ENCODE results near the gene NR2F1.
"Not testable (repeated sequence)": the region's sequence is repeated elsewhere in the genome, so short reads cannot be mapped to it uniquely, and the experiment has no call there.

The NR2F1 gene

GRCh38 chr5:93582677-93583438 is at the start of gene NR2F1:
Gene NR2F1, plus strand, starts transcription at chr5:93583222. Its CDS starts 1,802 bp downstream, at chr5:93585024.
- no peak for DNase-seq (ENCODE audit: low spot score)

GRCh38 chr5:93545872-93546271 is 37.1 kb upstream of the NR2F1 start:
- no peak for DNase-seq (ENCODE audit: low spot score)

DNA sequence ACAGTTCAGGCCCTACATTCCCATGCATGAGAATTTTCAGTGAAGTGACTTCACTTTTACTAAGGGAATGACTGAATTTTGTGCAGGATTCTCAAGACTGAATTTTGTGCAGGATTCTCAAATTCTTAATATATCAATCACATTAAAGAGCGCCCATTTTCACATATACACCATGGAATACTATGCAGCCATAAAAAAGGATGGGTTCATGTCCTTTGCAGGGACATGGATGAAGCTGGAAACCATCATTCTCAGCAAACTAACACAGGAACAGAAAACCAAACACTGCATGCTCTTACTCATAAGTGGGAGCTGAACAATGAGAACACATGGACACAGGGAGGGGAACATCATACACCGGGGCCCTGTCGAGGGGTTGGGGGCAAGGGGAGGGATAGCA is 33.4 kb upstream of the NR2F1 start:
- not testable (repeated sequence) for DNase-seq (ENCODE audit: low spot score)

DNA sequence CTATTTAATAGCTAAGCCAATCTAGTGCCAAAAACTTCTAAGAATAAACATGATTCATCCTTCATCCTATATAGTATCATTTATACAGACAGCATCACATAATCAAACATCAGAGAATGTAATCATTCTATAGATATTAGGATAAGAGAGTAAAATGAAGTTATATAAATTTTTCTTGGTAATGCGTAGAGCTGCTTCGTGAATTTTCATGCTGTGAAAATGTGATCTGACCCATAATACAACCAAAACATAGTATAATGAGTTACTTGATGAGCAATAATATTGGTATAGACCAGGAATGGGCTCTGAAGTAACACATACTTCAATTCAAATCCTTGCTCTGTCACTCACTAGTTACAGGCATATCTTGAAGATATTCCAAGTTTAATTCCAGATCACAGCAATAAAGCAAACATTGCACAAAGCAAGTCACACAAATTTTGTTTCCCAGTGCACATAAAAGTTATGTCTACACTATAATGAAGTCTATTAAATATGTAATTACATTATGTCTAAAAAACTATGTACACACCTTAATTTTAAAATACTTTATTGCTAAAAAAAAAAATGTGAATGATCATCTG is 25.9 kb upstream of the NR2F1 start:
- no peak for DNase-seq (ENCODE audit: low spot score)

DNA sequence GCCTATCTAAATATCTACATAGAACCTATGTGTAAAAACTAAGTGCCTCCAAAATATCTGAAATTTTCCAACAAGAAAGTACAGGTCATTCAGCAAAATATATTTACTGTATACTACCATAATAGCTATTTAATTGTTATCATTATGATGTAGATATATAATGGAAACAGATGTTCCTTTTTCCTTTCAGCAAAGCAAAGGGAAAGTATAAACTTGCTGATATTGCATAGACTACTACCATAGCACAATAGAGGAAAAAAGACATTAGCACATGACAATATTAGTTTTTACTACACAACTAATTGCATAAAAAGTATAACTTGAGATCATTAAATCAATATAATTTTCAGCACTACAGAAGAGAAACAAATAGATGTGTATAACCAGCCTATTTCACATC is 16.9 kb upstream of the NR2F1 start:
- no peak for DNase-seq (ENCODE audit: low spot score)

DNA sequence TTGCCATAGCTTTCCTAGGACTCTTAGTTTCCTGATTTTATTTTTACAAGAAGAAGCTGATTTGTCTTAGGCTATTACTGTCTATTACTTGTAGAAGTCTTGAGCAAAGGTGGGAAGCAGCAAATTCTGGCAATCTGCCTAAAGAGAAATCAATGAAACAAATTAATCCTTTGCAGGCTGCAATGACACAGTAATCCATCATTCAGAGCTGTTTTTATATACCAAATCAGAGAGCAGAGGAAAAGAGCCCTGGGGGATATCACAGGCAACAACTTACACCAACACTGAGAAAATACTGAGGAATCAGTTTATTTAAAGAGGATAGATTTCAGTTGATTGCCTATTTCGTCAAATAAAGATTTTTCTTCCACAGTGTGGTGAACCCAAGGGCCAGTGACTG is 15.6 kb upstream of the NR2F1 start:
- no peak for DNase-seq (ENCODE audit: low spot score)

DNA sequence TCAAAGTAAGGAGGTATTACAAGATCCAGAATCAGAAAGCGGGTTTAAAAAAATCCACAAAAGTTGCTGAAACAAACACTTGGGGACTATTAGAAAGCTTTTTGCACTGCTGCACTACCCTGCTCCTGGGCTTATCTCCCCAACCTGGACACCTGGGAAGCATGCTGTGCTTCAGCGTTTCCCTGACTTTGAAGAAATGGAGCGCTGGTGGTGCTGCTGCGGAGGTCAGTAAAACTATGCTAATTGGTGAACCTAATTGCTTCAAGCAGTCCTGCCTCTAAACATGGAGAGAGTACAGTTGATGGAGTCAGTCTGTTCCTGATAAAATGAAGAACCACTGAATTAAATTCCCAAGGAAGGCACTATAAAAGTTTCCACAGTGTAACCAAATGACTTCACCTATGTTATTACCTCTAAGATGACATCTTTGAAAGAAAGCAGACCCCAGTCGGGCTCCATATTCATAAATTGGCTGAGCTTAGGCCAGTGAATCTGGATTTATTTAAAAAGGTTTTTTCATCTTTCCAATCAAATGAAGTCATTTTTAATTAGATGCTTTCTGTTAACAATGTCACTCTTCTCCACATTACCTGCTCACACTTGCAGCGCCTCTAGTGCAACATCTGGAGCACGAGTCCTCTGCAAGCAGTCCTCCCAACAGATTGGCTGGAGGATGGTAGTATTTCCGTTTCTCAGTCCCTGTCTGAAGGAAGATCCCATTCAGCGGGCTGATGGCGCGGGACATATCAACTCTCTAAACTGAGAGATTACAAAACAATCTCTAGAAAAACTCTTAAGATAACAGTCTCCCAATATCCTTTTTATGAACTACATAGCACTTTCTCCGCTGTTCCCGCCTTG is 13.5 kb upstream of the NR2F1 start:
- DNase-seq (ENCODE audit: low spot score), result no peak

DNA sequence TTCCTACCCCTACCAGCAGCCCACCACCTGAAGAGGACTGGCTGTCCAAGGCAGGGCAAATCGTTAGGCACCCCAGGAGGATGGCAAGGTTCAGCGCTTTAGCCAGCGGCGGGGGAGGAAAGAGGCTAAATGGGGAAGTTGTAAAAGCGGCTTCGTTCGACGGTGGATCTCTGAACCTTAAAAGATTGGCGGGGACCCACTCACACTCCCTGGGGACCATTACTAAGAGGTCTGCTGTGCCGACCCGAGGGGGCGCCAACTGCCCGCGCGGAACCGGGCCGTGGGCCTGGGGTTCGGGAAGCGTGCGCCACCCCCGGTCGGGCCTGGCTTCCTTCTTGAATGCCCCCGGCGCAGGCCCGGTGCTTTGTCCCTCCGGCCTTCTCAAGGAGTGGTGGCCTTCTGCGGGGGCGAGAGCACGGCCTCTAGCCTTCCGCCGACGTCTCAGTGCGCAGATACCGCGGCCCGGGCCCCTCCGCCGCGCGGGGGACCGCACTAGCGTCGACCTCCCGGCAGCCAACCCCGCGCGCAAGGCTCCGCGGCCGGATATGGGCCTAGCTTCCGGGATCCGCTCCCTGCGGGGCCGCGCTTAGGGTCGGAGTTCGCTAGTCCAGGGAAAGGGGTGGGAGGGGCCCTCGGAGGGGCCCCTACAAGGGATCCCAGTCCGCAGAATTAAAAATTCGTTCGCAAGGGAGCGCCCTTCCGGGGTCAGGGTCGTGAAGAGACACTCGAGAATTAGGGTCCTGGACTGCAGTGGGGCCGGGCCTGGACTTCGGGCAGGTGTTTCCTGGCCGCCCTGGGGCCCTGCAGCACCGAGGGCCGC is 12.5 kb upstream of the NR2F1 start:
- DNase-seq (ENCODE audit: low spot score), result no peak

DNA sequence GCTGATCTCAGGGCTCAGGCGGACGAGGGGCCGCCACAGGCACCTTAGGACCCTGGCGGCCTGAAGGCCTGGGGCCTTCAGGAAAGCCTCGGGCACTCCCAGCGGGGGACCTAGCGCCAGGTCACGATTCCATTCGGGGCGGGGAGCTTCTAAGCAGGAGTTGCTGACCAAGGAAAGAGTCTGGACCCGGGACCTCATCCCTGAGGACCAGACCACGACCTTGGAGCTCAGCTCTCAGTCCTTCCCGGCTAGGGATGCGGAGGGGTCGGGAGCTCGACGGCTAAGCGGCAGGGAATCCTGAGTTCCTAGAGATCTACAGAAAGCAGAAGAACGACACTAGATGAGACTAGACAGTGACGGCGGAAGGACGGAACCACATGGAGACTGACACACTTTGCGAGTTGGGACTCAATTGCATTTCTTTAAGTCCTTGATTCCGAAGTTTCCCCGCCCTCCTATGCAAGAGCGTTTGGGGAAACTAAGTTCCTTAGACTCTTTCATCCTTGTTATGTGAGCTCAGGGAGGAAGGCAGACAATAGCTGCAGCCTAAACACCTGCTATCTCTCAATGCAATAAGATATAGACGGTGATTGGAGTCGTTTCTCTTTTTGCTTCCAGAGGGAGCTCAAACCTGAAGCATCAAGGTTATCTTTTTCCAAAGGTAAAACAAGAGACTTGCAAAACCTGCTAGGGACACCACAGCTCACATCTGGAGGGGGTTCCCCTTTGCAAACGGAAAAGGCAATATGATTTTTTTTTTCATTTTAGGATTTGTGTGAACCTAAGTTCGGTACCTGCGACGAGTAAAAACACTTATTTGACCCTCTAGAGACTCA is 11.7 kb upstream of the NR2F1 start:
- no peak for DNase-seq (ENCODE audit: low spot score)

DNA sequence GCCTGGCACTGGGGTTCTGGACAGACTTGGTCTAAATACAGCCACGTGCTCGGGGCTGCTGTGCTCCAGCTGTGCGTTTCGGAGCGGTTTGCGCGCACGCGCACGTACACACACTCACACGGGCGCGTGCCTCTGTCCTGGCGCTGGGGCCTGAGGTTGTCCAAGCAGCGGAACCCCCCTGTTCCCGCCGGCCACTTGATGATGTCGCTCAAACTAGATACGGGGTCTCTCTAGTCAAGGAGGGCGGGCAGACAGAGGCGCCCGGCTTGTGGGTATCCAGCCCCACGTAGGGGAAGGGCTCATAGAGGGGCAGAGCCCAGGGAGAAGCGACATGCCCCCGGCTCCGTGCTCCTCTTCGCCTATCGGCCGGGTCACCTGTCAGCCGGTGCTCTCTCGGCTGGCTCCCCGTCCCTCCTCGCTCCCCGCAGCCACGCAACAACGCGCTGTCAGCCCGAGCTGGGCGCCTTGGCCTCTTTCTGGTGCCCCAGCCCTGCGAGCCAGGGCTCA is 10.9 kb upstream of the NR2F1 start:
- DNase-seq (ENCODE audit: low spot score), result no peak

DNA sequence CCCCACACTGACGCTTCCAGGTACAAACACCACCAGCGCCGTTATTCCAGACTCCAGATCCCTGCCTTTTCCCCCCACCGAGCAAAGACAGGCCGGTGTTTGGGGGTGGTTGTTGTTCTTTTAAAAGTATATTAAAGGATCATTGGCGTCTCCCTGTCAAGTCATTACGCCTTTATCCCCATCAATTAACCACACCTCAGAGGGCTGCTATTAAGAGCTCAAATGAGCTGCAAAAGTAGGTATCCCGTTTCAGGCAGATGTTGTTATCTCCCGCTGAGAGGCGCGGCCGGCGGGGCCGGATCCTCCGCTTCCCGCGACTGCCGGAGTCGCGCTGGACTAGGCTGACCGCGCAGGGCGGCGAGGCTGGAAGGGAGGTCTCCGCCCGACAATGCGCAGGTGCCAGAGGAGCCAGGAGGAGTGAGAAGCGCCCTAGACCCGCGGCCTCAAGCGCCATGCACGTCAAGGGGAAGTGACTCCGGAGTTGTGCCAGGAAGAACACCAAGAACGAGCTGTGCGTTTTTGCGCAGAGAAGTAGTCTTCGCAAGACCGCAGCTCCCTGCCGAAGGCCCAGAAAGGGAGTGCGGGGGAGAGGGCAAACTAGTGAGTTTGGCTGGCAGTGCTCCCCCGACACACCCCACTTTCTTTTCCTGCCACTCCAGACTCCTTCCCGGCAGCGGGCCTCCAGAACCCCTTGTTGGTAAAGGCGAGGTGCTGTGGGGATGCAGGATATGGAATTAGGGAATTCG is 10.2 kb upstream of the NR2F1 start:
- no peak for DNase-seq (ENCODE audit: low spot score)

- no peak for DNase-seq (ENCODE audit: low spot score)
These were observed 9.4 kb upstream of the NR2F1 start for GRCh38 chr5:93573354-93574351.

DNA sequence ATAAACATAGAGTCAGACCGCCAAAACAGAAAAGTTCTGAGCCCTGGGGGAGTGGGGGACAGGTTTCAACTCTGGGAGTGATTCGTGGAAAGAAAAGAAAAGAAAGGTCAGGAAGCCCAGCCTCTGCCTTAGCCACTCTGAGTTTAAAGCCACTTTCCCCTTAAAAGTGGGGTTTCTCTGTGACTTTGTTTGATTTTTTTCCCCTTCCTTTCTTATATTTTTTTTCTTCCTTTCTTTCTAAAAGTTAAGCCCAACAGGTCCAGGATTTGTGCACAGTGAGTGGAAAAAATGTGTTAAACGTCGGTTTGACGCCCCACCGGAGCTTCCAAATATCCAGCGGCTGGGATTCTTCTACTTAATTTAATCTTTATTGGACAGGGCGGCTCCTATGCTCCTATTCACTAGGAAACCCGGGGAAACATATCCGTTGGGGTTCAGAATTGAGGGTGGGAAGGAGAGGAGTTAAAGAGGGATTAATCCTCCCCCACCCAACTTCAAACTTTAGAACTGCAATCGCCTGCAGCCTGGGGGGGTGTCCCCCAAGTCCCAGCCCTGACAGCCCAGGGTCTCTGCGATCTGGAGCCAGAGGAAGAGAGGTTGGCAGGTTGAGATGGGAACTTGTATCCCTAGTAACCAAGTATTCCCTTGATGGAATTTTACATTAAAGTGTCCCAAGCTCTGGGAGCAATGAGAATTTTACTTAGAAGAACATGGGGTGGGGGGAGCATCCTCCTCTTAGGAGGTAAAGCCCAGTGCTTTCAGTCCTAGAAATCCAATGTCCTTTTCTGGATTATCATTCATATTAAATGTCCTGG is 8.3 kb upstream of the NR2F1 start:
- DNase-seq (ENCODE audit: low spot score), result no peak

DNA sequence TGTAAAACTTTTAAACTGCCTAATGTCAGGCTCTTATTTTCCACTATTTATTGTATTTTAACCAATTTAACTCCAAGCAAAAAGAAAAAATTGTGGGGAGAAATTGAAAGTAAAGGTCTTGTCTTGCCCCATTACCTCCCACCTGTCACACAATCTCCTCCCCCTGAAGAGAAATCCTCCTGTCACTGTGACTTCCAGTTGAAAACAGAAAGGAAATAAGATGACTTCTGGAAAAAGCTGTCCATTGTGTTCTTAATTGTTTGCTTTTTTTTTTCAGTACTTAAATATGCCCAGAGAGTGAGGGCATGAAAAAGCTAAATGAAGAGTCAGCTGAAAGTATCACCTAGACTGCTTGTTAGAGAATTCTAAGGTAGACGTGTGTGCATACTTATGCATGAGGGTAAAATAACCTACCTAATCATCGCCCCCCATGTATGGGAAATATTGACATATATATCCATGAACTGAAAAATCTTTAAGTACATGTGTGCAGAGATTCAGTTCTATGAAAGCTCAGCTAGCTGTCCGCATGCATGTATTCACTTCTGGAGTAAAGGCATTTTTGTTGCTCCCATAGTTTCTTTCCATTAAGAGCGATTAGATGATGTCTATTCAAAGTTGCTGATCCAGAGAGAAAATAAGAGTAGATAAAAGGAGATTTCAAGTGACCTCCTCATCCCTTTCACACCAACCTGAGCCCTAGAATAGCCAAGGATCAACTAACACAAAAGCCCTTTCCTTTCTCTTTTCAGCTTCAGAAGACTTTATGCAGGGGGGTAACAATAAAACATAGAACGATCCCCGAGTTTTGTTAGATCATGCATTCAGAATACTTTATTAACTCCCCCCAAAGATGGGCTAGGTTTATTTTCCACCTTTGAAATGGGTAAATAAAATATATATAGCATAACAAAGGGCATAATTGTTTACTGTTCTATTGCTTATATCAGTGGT is 7.3 kb upstream of the NR2F1 start:
- no peak for DNase-seq (ENCODE audit: low spot score)

GRCh38 chr5:93576994-93577853 is 5.8 kb upstream of the NR2F1 start:
- no peak for DNase-seq (ENCODE audit: low spot score)
